LNCAP (cell line): ENCODE data around the gene TNFSF13B.

Experiments used
- CTCF ChIP-seq: fragments of 450-650 bp; IDR thresholded peaks from 2 replicates; pipeline ENCODE4 v1.5.1; 2017; ENCODE audit warnings: mild to moderate bottlenecking

Gene TNFSF13B

GRCh38 chr13:108342369-108343289, 73.1 kb downstream of the TNFSF13B start:
- TF ChIP-seq CTCF = peak; percentile 62

DNA sequence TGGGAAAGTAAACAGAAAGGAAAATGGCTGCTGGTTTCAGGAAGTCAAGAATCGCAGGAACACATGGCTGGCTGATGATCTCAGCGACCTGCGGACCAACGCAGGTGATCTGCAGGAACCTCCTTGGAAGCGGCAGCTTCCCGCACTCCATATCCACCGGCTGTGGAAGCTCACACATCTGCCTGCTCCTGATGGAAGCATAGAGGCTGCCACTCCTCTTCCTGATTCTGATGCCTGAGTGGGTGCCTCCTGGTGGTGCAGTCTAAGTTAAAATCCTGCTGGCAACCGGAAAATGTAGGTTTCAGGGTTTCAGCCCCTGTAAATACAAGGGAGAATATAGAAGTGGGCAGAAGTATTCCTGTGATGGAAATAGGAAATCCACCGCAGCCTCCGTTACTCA, 75.5 kb downstream of the TNFSF13B start:
- no peak for TF ChIP-seq CTCF

DNA sequence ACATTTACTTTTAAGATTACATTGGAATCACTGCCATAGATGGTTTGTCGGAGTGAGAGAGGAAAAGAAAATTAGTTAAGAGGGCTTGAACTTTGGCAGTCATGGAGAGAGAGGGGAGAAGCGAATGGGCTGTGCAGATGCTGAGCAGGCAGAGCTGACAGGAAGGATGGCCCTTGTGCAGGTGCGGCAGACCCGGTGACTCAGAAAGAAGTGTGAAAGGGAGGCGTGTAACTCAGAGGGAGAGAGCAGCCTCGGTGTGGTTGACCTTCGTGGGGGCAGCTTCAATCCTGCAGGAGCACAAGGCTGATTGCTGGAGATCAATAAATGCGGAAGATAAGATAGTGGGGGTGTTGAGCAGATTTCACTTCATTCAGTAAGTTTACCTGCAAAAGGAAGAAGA, 76.9 kb downstream of the TNFSF13B start:
- no peak for TF ChIP-seq CTCF

- TF ChIP-seq CTCF = no peak
Observed at GRCh38 chr13:108349269-108349668, 79.8 kb downstream of the TNFSF13B start.

DNA sequence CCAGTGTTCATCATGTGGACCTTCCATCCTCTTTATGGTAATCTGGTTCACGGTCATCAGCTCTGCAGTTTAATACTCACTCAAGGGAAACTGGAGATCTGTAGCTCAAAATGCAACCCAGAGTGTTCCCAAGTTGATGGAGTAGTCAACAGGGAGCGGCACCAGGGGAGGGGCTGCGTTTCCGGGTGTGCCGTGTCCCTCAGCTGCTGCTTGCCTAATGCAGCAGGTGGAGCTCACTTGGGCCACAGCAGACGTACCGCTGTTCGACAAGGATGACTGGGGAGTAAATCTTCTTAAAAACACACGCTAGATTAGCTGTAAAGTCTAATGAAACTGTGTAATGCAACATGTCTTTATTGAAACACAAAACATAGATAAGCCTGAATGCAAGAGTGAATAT, 81.1 kb downstream of the TNFSF13B start:
- TF ChIP-seq CTCF = no peak

DNA sequence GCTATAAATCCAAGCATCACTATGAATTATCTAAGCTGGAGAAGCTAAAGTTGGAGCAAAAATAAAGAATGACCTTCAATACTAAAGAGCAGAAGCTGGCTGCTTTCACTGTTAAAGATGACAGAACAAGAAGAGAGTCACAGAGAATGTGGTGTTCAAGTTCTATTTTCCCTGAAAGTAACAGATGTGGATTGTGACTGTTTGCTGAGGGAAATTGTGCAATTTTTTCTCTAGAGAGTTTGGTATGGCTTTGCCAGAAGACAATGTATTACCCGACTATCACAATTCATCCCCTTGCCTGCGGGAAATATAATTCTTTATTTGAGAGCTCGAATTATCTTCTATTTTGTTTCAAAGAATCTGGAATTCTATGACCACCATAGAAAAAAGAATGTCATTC, 83.1 kb downstream of the TNFSF13B start:
- no peak for TF ChIP-seq CTCF

DNA sequence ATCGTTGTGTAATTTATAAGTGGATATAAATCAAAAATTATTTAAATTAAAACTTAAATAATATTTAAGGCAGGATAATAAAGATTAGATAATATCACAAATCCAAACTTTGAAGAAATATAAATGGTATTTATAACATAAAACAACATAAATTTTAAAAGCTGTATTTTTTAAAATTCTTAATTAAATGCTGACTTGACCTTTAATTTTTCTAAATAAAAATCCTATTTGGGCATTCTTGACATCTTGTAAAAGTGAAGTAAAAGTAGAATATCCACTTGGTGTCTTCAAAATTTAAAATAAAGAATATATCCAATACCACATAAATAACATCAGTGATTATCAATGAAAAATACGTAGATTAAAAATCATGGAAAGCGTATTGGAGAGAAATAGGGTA, 87.7 kb downstream of the TNFSF13B start:
- no peak for TF ChIP-seq CTCF
